Hematopoietic multipotent progenitor cell (in vitro differentiated cells): ENCODE data around the gene LRRC14B. TPM values are rescaled to one million over a fixed set of nuclear protein-coding genes. Genes with fewer than 3 reads are reported as not detected.
"Not testable (repeated sequence)": the region's sequence is repeated elsewhere in the genome, so short reads cannot be mapped to it uniquely, and the experiment has no call there.

ENCODE experiments used
- DNase-seq, 3 donors: peaks; one replicate each; pipeline ENCODE4 v3.0.0-alpha.2; 2011 to 2015; ENCODE audit warnings: low read depth in 2 of 3, low spot score in 2 of 3
- total RNA-seq: library from RNA; depleted of rRNA; stranded (reverse); fragments of >200 nt; gene quantifications from one replicate; pipeline ENCODE4 v1.2.3, GENCODE V29; 2012

LRRC14B gene
- total RNA-seq, 1 donor: 0.54 TPM

- peak in 2 of 3 donors; percentile 51 to 62 for DNase-seq
Observed at GRCh38 chr5:159448-160172, 31.7 kb upstream of the LRRC14B start.

DNA sequence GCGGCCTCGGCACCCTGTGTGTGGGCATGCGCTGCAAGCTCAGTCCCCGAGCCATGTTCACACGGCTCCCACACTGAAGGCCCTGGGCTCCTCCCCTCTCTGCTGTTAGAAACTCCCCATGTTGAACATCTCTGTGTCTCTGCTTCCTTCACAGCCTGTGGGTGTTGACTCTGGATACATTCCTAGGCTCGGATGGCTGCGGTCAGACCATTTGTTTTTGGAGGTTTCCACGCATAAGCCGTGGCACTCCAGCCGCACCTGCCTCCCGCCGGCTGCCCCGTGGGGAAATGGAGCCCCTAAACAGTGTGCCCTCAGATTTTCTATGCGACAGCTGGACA lies 31.2 kb upstream of the LRRC14B start:
- DNase-seq: no peak

DNA sequence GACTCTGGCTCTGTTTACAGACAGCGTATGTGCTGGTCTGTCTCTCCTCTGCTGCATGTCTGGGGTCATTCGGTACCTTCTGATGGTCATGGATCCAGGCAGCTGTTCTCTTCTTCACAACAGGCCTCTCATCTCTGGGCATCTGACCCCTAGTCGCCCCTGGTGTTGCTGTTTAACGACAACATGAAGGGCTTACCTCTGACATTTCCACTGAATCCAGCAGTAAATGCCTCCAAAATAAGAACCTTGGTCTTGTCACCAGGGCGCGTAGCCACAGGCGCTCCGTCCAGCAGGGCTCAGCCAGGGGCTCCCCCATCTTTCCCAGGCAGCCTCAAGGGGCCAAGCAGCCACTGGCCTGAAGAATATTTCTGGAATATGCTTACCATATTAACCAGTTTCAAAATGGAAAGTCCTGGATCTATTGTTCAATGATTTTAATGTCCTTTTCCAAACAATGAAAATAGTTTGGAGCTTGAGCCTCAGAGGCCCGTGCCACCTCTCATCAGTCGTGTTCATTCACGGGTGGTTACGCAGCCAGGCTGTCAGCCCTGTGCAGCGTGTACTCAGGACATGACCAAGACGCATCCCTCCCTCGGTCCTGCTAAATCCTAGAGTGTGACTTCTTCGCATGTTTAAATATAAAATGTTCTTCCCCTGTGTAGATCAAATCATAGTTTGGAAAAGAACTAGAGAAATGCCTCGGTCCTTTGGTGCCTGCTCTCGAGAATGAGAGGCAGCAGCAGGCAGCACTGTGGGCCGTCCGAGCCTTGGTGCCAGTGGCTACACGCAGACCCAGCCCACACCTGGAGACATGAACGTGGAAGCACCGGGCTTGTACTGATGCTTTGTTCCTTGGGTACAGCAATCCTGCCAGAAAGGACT lies 30.1 kb upstream of the LRRC14B start:
- no peak for DNase-seq

GRCh38 chr5:161803-162110 lies 29.5 kb upstream of the LRRC14B start:
- no peak for DNase-seq

DNA sequence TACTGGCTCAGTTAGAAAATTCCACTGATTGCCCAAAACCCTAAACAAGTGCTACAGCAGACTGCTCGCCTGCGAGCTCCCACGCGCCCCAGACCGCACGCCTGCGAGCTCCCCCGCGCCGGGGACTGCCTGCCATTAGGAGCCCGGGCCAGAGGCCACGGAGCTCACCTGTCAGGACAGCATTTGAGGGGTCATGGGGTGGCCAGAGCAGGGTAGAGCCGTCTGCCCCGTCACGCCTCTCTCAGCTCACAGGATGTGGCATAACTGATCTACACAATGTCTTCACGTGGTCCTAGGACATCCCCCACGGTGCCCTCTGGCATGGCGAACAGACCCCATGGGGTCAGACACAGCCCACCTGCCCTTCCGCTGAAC lies 29.1 kb upstream of the LRRC14B start:
- DNase-seq: no peak

DNA sequence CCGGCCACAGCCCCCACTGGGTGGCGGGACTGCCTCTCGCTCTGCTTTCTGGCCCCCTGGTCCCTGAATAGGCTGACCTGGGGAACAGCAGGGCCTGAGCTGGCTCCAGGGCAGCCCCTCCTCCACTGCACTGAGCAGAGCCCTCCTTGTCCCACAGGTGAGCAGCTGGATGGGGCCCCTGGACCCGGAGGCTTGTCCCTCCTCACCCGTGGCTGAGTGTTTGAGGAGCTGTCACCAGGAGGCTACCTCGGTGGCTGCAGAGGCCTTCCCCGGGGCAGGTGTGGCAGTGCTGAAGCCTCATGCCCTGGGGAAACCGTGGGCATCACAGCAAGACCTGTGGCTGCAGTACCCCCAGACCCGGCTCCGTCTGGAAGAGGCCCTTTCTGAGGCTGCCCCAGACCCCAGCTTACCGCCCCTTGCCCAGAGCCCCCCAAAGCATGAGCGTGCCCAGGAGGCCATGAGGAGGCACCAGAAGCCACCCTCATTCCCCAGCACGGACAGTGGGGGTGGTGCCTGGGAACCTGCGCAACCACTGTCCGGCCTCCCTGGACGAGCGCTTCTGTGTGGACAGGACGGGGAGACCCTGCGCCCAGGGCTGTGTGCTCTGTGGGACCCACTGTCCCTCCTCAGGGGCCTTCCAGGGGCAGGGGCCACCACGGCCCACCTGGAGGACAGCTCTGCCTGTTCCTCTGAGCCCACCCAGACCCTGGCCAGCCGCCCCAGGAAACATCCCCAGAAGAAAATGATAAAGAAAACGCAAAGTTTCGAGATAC lies 28.5 kb upstream of the LRRC14B start:
- DNase-seq: no peak

DNA sequence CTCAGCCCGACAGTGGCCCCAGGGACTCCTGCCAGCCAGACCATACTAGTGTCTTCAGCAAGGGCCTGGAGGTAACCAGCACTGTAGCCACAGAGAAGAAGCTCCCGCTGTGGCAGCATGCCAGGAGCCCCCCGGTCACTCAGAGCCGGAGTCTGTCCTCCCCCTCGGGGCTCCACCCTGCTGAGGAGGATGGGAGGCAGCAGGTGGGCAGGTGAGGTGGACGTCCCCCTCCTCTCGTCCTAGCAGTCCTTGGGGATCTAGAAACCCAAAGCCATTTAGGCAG lies 28.0 kb upstream of the LRRC14B start:
- no peak for DNase-seq

DNA sequence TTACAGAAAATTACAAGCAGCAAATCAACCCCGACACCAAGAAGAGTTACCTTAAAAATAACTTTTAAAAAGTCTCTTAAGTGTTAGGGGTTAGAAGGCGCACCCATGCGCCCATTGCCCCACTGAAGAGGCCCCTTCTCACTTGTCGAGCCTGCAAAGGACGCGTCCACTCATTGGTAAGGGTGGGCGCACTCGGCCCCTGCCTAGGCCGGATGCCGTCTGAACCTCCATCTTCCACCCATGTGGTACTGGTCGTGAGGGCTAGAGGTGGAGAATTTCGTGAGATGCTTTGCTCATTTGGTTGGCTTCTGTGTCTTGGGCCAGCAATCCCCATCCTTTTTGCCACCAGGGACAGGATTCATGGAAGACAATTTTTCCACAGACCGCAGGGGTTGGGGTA lies 27.5 kb upstream of the LRRC14B start:
- DNase-seq: no peak

DNA sequence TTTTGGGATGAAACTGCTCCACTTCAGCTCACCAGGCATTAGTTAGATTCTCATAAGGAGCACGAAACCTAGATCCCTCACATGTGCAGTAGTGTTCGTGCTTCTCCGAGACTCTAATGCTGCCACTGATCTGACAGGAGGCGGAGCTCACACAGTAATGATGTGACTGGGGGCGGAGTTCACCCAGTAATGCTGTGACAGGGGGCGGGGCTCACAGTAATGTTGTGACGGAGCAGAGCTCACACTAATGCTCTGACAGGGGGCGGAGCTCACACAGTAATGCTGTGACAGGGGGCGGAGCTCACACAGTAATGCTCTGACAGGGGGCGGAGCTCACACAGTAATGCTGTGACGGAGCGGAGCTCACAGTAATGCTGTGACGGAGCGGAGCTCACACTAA lies 27.1 kb upstream of the LRRC14B start:
- no peak for DNase-seq

- DNase-seq: not testable (repeated sequence)
Observed at GRCh38 chr5:164783-165182, 26.5 kb upstream of the LRRC14B start.

DNA sequence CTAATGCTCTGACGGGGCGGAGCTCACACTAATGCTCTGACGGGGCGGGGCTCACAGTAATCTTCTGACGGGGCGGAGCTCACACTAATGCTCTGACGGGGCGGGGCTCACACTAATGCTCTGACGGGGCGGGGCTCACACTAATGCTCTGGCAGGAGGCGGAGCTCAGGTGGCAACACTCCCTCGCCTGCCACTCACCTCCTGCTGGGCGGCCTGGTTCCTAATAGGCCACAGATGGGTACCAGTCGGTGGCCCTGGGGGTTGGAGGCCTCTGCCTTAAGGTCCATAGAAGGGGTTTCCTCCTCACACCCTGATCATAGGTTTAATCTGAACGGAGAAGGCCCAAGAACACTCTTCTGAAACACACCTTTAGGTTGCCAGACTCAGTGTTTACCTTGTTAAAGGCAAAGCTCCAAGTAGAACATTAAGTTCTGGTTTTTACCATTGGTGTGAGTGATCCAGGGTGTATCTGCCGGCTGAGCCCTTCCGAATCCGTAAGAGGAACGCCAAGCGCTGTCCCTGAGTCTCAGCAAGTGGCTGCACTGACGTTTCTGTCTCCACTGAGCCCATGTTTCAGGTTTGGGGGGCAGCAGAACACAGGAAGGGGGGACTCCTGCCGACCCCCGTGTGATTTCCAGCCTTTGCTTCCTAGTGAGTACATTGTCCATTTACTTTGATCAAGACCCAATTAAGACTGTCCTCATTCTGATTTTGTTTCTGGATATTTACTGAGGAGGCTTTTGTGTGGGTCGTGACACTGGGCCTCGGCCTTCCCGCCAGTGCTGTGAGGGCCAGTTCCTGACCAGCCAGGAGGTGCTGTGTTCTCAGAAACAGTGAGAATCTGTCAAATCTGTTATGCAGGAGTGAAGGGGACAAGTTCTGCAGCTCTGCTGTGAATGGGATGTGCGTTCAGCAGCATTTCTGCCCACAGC lies 24.6 kb upstream of the LRRC14B start:
- DNase-seq: no peak

GRCh38 chr5:167511-167910 lies 23.8 kb upstream of the LRRC14B start:
- no peak for DNase-seq

DNA sequence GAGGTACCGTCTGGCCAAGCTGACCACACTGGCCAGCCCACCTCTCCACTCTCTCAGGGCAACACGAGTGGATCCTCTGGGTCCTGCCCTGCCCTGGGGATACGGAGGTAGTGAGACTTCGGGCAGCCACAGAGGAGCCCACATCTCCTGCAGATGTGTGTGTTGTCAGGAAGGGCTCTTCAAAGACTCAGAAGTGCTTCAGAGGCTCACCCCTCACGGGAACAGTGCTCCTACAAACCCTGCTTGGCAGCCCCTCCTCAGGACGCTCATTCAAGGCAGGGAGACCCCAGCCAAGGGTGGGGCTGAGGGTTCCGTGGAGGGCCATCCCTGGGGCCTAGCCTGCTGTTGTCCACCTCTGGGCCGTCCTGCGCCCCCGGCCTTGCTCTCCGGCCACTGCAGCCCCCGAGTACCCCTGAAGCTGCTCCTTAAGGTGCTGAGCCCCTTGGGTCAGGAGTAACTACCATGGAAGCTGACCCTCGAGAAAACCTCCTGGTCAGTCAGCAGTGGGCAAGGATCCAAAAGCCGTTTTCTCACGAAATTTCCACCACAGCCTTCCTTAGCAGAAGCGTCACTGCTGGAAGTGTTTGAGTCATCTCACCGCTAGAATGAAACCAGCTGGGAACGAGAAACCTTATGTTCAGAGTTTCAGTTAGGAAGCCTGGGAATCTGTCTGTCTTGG lies 23.2 kb upstream of the LRRC14B start:
- DNase-seq: no peak

GRCh38 chr5:169071-169727 lies 22.1 kb upstream of the LRRC14B start:
- no peak for DNase-seq

DNA sequence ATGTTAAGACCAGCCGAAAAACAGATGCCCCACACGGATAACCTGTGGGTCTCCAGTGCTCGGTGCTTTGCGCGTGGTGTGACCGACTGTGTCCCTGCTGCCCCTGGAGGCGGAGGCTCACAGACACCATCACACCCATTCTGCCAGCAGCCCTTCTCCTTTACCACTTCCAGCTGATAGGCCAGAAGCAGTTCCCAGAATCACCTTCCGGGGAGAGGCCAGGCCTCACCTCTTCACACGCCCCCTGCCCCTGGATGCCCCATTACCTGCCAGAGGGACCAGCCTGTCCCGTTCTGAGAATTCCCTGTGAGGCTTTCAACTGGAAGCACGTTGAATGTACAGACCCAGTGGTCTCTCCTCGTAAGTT lies 21.6 kb upstream of the LRRC14B start:
- no peak for DNase-seq

DNA sequence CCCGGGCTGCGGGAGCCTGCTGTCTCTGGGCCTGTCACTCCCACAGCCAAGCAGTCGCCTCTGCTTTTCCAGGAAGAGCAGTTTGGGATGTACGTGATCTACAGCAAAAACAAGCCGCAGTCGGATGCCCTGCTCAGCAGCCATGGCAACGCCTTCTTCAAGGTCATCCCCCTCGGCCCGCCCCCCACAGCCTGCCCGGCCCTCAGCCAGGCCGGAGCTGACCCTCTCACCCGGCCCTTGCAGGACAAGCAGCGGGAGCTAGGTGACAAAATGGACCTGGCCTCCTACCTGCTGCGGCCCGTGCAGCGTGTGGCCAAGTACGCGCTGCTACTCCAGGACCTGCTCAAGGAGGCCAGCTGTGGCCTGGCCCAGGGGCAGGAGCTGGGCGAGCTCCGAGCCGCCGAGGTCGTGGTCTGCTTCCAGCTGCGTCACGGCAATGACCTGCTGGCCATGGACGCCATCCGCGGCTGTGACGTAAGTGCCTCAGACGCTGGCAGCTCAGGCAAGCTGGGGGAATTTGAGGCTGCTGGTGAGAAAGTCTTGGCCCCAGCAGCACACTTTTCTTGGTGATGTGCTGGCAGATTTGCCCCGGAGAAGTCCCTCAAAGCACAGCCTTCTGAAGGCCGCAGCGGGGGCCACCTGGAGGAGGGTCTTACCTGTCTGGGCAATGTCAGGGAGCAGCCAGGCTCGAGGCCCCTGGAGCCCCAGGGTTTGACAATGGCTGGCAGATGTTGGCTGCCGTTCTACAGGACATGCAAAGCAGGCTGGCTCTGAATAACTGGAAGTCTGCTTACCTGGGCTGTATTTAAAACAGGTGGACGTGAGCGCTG lies 20.1 kb upstream of the LRRC14B start:
- DNase-seq: no peak

- DNase-seq: no peak
Observed at GRCh38 chr5:171801-172331, 19.4 kb upstream of the LRRC14B start.

GRCh38 chr5:172421-172820 lies 18.9 kb upstream of the LRRC14B start:
- DNase-seq: no peak

GRCh38 chr5:172841-173251 lies 18.4 kb upstream of the LRRC14B start:
- no peak for DNase-seq
